PC-3 (cell line): ENCODE measurements around the gene KCTD17. TPM values are rescaled to one million over a fixed set of nuclear protein-coding genes. Genes with fewer than 3 reads are reported as not detected.

Experiments used
- ATAC-seq: fragments of 200-7000 bp; cut with Tn5 transposase; 2 replicates; pipeline ENCODE4 v1.9.1; 2020; ENCODE audit warnings: mild to moderate bottlenecking, moderate library complexity
- BruUV-seq: library from RNA; stranded (reverse); fragments of 400-500 nt; replicated peaks from 2 replicates; lab custom pipeline; 2021; lab: Mats Ljungman, UMichigan
- CTCF ChIA-PET: fragments of 300-600 bp; sonication (Branson Sonifier 250); formaldehyde crosslinking; loops from one replicate; lab custom pipeline; 2022; ENCODE audit warnings: antibody characterized with exemption; lab: Charles Lee
- POLR2A ChIA-PET: fragments of 300-600 bp; sonication (Branson Sonifier 250); formaldehyde crosslinking; loops from one replicate; lab custom pipeline; 2022; ENCODE audit warnings: antibody characterized with exemption; ENCODE audit not compliant: unreplicated experiment; lab: Charles Lee
- DNase-seq: peaks from one replicate; pipeline ENCODE4 v3.0.0-alpha.2; 2015
- H2AFZ ChIP-seq: fragments of 300-600 bp; sonication (generic); 2 replicates; pipeline ENCODE4 v1.6.0; 2016; ENCODE audit warnings: antibody characterized with exemption, low read length
- H3F3A ChIP-seq: fragments of 300-600 bp; sonication (generic); one replicate; pipeline ENCODE4 v1.6.0; 2017; ENCODE audit warnings: antibody characterized with exemption, low read length, control low read depth, mild to moderate bottlenecking; ENCODE audit not compliant: unreplicated experiment
- H3K27ac ChIP-seq: fragments of 300-600 bp; sonication (generic); 2 replicates; pipeline ENCODE4 v1.5.1; 2016; ENCODE audit warnings: mild to moderate bottlenecking, low read length
- H3K27me3 ChIP-seq: fragments of 300-600 bp; sonication (generic); 2 replicates; pipeline ENCODE4 v1.6.1; 2016; ENCODE audit warnings: low read length, mixed read lengths
- H3K36me3 ChIP-seq: fragments of 300-600 bp; sonication (generic); 2 replicates; pipeline ENCODE4 v1.6.1; 2016; ENCODE audit warnings: low read depth, mixed run types, low read length, mixed read lengths
- H3K4me1 ChIP-seq: fragments of 300-600 bp; sonication (generic); 2 replicates; pipeline ENCODE4 v1.5.1; 2016; ENCODE audit warnings: low read length; ENCODE audit not compliant: insufficient read depth
- H3K4me2 ChIP-seq: fragments of 300-600 bp; sonication (generic); 2 replicates; pipeline ENCODE4 v1.6.0; 2016; ENCODE audit warnings: low read length
- H3K4me3 ChIP-seq: fragments of 300-600 bp; sonication (generic); 2 replicates; pipeline ENCODE4 v1.5.1; 2016; ENCODE audit warnings: mild to moderate bottlenecking, low read length, mixed read lengths
- H3K79me2 ChIP-seq: fragments of 300-600 bp; sonication (generic); 2 replicates; pipeline ENCODE4 v1.6.1; 2017; ENCODE audit warnings: low read length, mixed read lengths
- H3K9ac ChIP-seq: fragments of 300-600 bp; sonication (generic); 2 replicates; pipeline ENCODE4 v1.6.0; 2016; ENCODE audit warnings: mild to moderate bottlenecking, low read length
- H3K9me2 ChIP-seq: fragments of 300-600 bp; sonication (generic); replicated peaks from 2 replicates; pipeline ENCODE4 v1.6.1; 2016; ENCODE audit warnings: mixed run types, low read length, mixed read lengths
- H3K9me3 ChIP-seq: fragments of 300-600 bp; sonication (generic); 2 replicates; pipeline ENCODE4 v1.6.1; 2016; ENCODE audit warnings: low read length, mixed read lengths
- H4K20me1 ChIP-seq: fragments of 300-600 bp; sonication (generic); 2 replicates; pipeline ENCODE4 v1.6.1; 2016; ENCODE audit warnings: low read length, mixed read lengths
- EZH2 ChIP-seq: fragments of 300-600 bp; sonication (generic); IDR thresholded peaks from one replicate; pipeline ENCODE4 v1.6.1; 2017; ENCODE audit warnings: antibody characterized with exemption, mild to moderate bottlenecking, low read length; ENCODE audit not compliant: unreplicated experiment
- EZH2phosphoT487 ChIP-seq: fragments of 300-600 bp; sonication (generic); IDR thresholded peaks from 2 replicates; pipeline ENCODE4 v1.6.1; 2018; ENCODE audit warnings: mild to moderate bottlenecking, antibody characterized with exemption, low read length, borderline replicate concordance
- intact Hi-C: fragments of 100-400 bp; cut with micrococcal nuclease; formaldehyde crosslinking; loops from 2 replicates; pipeline ENCODE4 v1.9.0; 2023
- total RNA-seq: library from RNA; depleted of rRNA; stranded (reverse); fragments of >200 nt; gene quantifications from 2 replicates; pipeline ENCODE4 v1.2.3, GENCODE V29; 2014
- TF ChIP-seq, protein P1 (sequence below): fragments of 300-600 bp; sonication (generic); conservative IDR thresholded peaks from 2 replicates; pipeline ENCODE4 v1.5.1; 2017; ENCODE audit warnings: antibody characterized with exemption, low read depth, mild to moderate bottlenecking, low read length

Gene KCTD17
- total RNA-seq, 1 experiment from 2014 or later: 25.9 TPM

DNA sequence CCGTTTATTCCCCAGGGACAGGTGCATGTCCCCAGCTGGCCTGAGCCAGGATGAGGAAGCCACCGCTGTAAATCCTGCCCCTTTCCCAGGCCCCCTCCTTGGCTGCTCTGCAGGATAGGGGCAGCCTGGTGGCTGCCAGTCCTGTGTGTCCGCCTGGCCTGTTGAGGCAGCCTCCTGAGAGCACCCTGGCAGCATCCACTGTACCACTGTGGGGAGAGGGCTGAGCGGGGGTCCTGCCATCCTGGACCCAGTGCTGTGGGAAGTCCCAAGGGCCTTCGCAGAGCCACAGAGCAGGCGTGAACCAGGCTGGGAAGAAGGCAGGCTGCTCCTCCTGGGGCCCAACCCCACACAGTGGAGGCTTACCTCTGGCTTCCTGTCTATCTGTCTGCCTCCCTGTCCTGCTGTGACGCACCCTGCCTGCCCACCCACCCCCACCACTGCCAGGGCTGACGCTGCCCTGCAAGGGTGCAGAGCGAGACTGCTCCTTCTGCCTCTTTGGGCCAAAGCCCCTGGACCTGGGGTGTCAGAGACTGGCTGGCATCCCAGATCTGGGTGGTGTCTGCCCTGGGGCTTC, 8.4 kb downstream of the KCTD17 start:
- H3K4me3 ChIP-seq: no peak overlapping the region
- no peaks in the 10 kb centered on the region for H3F3A ChIP-seq
- intact Hi-C loops: no loop called here
- ChIA-PET CTCF (no interaction called here), POLR2A (no interaction called here)
- no peaks in the 10 kb centered on the region for H3K9me2 ChIP-seq
- no peaks in the 10 kb centered on the region for H3K27me3 ChIP-seq
- H3K36me3 ChIP-seq: no peaks in the 10 kb centered on the region
- BruUV-seq: no TSS peak
- no peak overlapping the region for H3K27ac ChIP-seq
- DNase-seq: no peak
- H4K20me1 ChIP-seq: no peaks in the 10 kb centered on the region
- no peaks in the 10 kb centered on the region for H3K4me1 ChIP-seq
- no peak for ATAC-seq
- H3K4me2 ChIP-seq: no peak overlapping the region
- H2AFZ ChIP-seq: no peak overlapping the region
- H3K79me2 ChIP-seq: no peaks in the 10 kb centered on the region
- TF ChIP-seq EZH2phosphoT487: no peak
- TF ChIP-seq EZH2: no peak
- TF ChIP-seq, protein P1, sequence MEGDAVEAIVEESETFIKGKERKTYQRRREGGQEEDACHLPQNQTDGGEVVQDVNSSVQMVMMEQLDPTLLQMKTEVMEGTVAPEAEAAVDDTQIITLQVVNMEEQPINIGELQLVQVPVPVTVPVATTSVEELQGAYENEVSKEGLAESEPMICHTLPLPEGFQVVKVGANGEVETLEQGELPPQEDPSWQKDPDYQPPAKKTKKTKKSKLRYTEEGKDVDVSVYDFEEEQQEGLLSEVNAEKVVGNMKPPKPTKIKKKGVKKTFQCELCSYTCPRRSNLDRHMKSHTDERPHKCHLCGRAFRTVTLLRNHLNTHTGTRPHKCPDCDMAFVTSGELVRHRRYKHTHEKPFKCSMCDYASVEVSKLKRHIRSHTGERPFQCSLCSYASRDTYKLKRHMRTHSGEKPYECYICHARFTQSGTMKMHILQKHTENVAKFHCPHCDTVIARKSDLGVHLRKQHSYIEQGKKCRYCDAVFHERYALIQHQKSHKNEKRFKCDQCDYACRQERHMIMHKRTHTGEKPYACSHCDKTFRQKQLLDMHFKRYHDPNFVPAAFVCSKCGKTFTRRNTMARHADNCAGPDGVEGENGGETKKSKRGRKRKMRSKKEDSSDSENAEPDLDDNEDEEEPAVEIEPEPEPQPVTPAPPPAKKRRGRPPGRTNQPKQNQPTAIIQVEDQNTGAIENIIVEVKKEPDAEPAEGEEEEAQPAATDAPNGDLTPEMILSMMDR: no peak
- no peak overlapping the region for H3K9ac ChIP-seq
- no peaks in the 10 kb centered on the region for H3K9me3 ChIP-seq

DNA sequence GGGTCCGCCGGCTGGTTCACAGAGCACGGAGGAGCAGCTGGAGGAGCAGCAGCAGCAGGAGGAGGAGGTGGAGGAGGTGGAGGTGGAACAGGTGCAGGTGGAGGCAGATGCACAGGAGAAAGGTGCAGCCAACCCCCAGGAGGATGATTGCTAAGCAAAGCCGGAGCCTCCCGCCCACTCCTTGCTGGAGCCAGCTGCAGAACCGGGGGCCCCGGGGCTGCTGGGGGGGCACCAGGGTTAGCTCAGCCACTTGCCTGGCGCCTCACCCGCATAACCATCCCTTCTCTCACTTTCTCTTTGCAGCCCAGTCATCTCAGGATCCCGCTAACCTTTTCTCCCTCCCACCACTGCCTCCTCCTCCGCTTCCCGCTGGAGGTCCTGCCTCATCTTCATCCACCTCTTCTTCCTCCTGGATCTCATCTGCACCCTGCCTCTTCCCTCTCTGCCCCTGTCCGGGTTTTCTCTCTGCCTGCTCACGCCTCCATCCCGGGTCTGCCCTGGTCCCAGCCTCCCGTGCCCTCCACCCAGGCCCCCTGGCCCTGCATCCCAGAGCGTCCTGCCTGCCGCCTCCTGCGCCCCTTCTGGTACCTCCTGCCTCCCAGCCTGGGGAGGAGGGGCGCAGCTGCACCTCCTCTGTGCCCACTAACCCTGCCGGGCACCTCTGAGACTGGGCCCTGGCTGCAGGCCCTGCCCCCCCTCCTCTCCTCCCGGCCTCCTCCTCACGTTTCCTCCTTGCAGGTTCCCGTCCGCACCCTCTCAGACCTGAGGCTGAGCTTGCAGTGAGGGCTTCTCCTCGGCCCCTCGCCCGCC, 9.5 kb downstream of the KCTD17 start:
- H3K9me2 ChIP-seq: no peaks in the 10 kb centered on the region
- H2AFZ ChIP-seq: no peak overlapping the region
- H3K9me3 ChIP-seq: no peaks in the 10 kb centered on the region
- intact Hi-C loops: no loop called here
- no TSS peak for BruUV-seq
- H4K20me1 ChIP-seq: no peaks in the 10 kb centered on the region
- H3K4me1 ChIP-seq: no peaks in the 10 kb centered on the region
- ChIA-PET CTCF (no interaction called here), POLR2A (no interaction called here)
- H3K27ac ChIP-seq: no peak overlapping the region
- no peak overlapping the region for H3K4me2 ChIP-seq
- H3K36me3 ChIP-seq: no peaks in the 10 kb centered on the region
- ATAC-seq (no peak), DNase-seq (no peak)
- H3K79me2 ChIP-seq: no peaks in the 10 kb centered on the region
- no peak overlapping the region for H3K9ac ChIP-seq
- no peaks in the 10 kb centered on the region for H3F3A ChIP-seq
- H3K4me3 ChIP-seq: no peak overlapping the region
- H3K27me3 ChIP-seq: no peaks in the 10 kb centered on the region
- TF ChIP-seq, protein P1: no peak
- TF ChIP-seq EZH2phosphoT487 (no peak), EZH2 (no peak)
